Measurements from ENCODE around the gene SORD. TPM values are rescaled to one million over a fixed set of nuclear protein-coding genes. Genes with fewer than 3 reads are reported as not detected.
"Not testable (repeated sequence)": the region's sequence is repeated elsewhere in the genome, so short reads cannot be mapped to it uniquely, and the experiment has no call there.

Gene SORD
- total and polyA plus RNA-seq, 9 of the 15 experiments (the other 6 are each of a cell fraction or from before 2014, with no cell fraction given): 5.9 to 79.2 (median 29.6) TPM

DNA sequence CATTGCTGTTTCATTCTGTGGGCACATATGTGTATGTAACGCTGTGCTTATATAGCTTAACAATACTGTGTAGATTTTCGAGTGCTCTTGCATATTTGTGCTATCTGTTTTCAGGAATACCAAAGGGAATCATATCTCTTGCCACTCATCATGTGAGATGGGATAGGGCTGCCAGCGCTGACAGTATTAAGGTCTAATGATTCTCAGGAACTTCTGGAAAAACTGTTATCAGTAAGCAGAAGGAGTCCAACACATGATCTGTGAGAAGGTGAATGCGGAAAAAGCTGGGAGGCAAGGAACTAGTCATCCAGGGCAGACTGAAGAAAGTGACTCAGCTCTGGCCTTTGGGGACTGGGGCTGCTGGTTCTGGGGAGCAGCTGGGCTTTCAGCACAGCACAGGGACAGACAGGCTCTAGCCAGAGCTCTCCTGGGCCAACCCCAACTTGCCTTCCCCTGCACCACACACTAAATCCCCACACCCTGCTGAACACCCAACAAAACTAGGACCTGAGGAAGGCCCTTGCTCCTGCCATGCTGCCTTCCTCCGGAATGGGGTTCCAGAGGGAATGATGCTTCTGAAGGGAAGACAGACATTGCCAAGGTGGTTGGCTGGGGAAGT is 56.7 kb downstream of the SORD start (continued):
- peak; percentile 67; the same call in 1 of the 2 replicates for TF ChIP-seq FOSL1 (tag; conservative IDR thresholded peaks at IDR 0.05)
- TF ChIP-seq, protein P1, sequence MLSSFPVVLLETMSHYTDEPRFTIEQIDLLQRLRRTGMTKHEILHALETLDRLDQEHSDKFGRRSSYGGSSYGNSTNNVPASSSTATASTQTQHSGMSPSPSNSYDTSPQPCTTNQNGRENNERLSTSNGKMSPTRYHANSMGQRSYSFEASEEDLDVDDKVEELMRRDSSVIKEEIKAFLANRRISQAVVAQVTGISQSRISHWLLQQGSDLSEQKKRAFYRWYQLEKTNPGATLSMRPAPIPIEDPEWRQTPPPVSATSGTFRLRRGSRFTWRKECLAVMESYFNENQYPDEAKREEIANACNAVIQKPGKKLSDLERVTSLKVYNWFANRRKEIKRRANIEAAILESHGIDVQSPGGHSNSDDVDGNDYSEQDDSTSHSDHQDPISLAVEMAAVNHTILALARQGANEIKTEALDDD (IDR thresholded peaks at IDR 0.05): 0 out of 2 replicates have a peak, but pooled peaks have one; percentile 22
- peak; percentile 63; the same call in 1 of the 2 replicates for TF ChIP-seq SMARCA4 (IDR thresholded peaks at IDR 0.05)
- TF ChIP-seq GATAD2A (IDR thresholded peaks at IDR 0.05): 0 out of 2 replicates have a peak, but pooled peaks have one; percentile 47
- peak; percentile 24; the same call in 1 of the 2 replicates for TF ChIP-seq CTBP1 (IDR thresholded peaks at IDR 0.05; ENCODE audit: borderline replicate concordance)

DNA sequence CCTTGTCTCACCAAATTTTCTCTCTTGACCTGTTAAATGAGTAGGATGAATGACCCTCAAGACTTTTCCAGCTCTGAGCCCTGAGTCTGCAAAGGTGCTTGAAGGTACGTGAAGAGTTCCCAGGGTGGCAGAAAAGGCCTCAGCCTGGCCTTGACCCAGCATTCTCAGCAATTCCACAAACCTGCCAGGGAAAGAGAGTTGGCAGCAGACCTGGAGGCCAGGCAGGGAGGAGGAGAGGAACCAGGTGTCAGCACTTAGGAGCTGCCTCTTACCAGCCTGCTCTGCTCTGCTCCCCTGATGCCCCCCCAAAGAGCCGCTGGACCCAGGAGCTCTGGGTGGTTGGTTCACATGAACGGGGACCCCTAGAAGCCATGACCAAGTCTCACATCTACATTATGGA is 57.6 kb downstream of the SORD start:
- CTCF ChIA-PET (ENCODE audit: low intra/inter-chr PET ratio); in situ Hi-C loops (cut with MboI): not testable (repeated sequence)
- POLR2A ChIA-PET: interaction anchor here (0.5 to 0.8 kb wide), 2 partner anchors 9 to 50 kb away, joined by 3 to 4 read pairs; no protein-coding TSS in a partner anchor

More for the DNA sequence above, 57.6 kb downstream of the SORD start:
- H3K4me3 ChIP-seq; FAIRE-seq; BruUV-seq (replicated peaks); H3K9me1 ChIP-seq (ENCODE audit: control insufficient read depth, insufficient read depth, low read length); H2AFZ ChIP-seq (ENCODE audit: low read depth, low read length); H3K4me2 ChIP-seq (ENCODE audit: insufficient read depth, low read length); intact Hi-C loops (cut with micrococcal nuclease); H4K20me1 ChIP-seq (replicated peaks; ENCODE audit: control insufficient read depth, insufficient read depth, low read length); H3K79me2 ChIP-seq (ENCODE audit: control insufficient read depth, insufficient read depth, low read length); DNase-seq (ENCODE audit: extremely low read depth in 1 of 4, low spot score in 3 of 4); H3K27me3 ChIP-seq (ENCODE audit: control insufficient read depth in 2 of 2, insufficient read depth in 2 of 2, low read length in 2 of 2); H3K9me3 ChIP-seq (replicated peaks; ENCODE audit: control insufficient read depth, insufficient read depth, low read depth, low read length); H3K9ac ChIP-seq (ENCODE audit: insufficient read depth in 1 of 2, low read depth in 2 of 2, low read length in 2 of 2); H3K36me3 ChIP-seq (ENCODE audit: control insufficient read depth, insufficient read depth, low read length); ATAC-seq; H3K27ac ChIP-seq (ENCODE audit: extremely low read depth, low read depth, low read length): not testable (repeated sequence)
- peaks cover 18 to 36% of the 10 kb centered on the region in 2 experiments for H3K4me1 ChIP-seq (replicated peaks in 1 of 2; ENCODE audit: control insufficient read depth in 2 of 2, insufficient read depth in 2 of 2, low read length in 2 of 2)
- WGBS (ENCODE audit: insufficient coverage, low coverage, missing lambda C conversion rate): 83% methylated on average over 2 of the region's 3 CpGs

Measured in K562 (cell line).